AG04449 (cell line): ENCODE results near the gene TOMM20L.
A peak's percentile ranks its signal among the peaks of the same experiment; 100 is the strongest.
"Not testable (repeated sequence)": the region's sequence is repeated elsewhere in the genome, so short reads cannot be mapped to it uniquely, and the experiment has no call there.

Source experiments
- CTCF ChIA-PET: fragments of 350-600 bp; formaldehyde crosslinking; extraction: SDS; loops from one replicate; lab custom pipeline; 2021; ENCODE audit warnings: antibody characterized with exemption; lab: Yijun Ruan, JAX
- POLR2A ChIA-PET: fragments of 400-600, 350-600 bp; formaldehyde crosslinking; extraction: SDS; loops from one replicate; lab custom pipeline; 2020; ENCODE audit warnings: antibody characterized with exemption, inconsistent platforms; lab: Yijun Ruan, JAX
- DNase-seq: peaks from one replicate; pipeline ENCODE4 v3.0.0-alpha.2; 2010; ENCODE audit warnings: low read depth, low spot score
- H3K4me3 ChIP-seq: 2 replicates; pipeline ENCODE4 v1.5.1; 2011; ENCODE audit warnings: low read depth, mild to moderate bottlenecking, control low read depth, low read length
- CTCF ChIP-seq: IDR thresholded peaks from one replicate; pipeline ENCODE4 v1.5.1; 2011; ENCODE audit warnings: mild to moderate bottlenecking, moderate library complexity, low read length, control low read depth, inconsistent platforms; ENCODE audit not compliant: insufficient read depth; ENCODE audit errors: missing control alignments

Gene TOMM20L

GRCh38 chr14:58395812-58396788 lies at the start of gene TOMM20L:
Gene TOMM20L, plus strand, starts transcription at chr14:58395930. Its CDS starts 28 bp downstream, at chr14:58395958.
- ChIA-PET CTCF (interaction anchor here (0.7 to 6.0 kb wide), 31 partner anchors 9 to 288 kb away, joined by 3 to 48 read pairs (median 4); partner anchors contain the start of genes ARID4A, KIAA0586 and TIMM9), POLR2A (no interaction called here)
- TF ChIP-seq CTCF, result peak; percentile 45
- H3K4me3 ChIP-seq, result peak within 1 kb of the TSS; percentile 56
- no peak for DNase-seq

GRCh38 chr14:58353516-58354299 lies 42.0 kb upstream of the TOMM20L start:
- CTCF ChIA-PET, result no interaction called here
- DNase-seq, result no peak
- no peak for TF ChIP-seq CTCF
- H3K4me3 ChIP-seq, result no peak overlapping the region
- POLR2A ChIA-PET, result no interaction called here

- ChIA-PET POLR2A (no interaction called here), CTCF (no interaction called here)
- DNase-seq, result no peak
- no peak overlapping the region for H3K4me3 ChIP-seq
- no peak for TF ChIP-seq CTCF
Observed at GRCh38 chr14:58354808-58355207, 40.9 kb upstream of the TOMM20L start.

GRCh38 chr14:58356268-58356667 lies 39.5 kb upstream of the TOMM20L start:
- H3K4me3 ChIP-seq, result no peak overlapping the region
- CTCF ChIA-PET, result interaction anchor here (1.4 kb wide), 1 partner anchor 39 kb away, joined by 4 read pairs; the partner anchor contains the start of gene TOMM20L
- DNase-seq, result no peak
- no peak for TF ChIP-seq CTCF
- POLR2A ChIA-PET, result no interaction called here

- POLR2A ChIA-PET, DNase-seq, H3K4me3 ChIP-seq: not testable (repeated sequence)
- CTCF ChIA-PET, result interaction anchor here (1.0 to 4.4 kb wide), 4 partner anchors 13 to 254 kb away, joined by 3 to 28 read pairs (median 3); no protein-coding TSS in a partner anchor
Observed at GRCh38 chr14:58362272-58362671, 33.5 kb upstream of the TOMM20L start.

- DNase-seq, result no peak
- POLR2A ChIA-PET, result no interaction called here
- CTCF ChIA-PET, result interaction anchor here (0.6 to 4.4 kb wide), 6 partner anchors 11 to 255 kb away, joined by 3 to 28 read pairs (median 4); no protein-coding TSS in a partner anchor
- H3K4me3 ChIP-seq, result no peak overlapping the region
- TF ChIP-seq CTCF, result peak; percentile 25
Observed at GRCh38 chr14:58362798-58363412, 32.8 kb upstream of the TOMM20L start.
